M059J (cell line): ENCODE data around the gene RGS10. TPM values are rescaled to one million over a fixed set of nuclear protein-coding genes. Genes with fewer than 3 reads are reported as not detected.

ENCODE experiments used
- DNase-seq: peaks from one replicate; pipeline ENCODE4 v3.0.0-alpha.2; 2012; ENCODE audit warnings: low read depth
- total RNA-seq: library from RNA; depleted of rRNA; stranded (reverse); fragments of >200 nt; shearing (Covaris generic); gene quantifications from 2 replicates; pipeline ENCODE4 v1.2.3, GENCODE V29; 2014

The RGS10 gene
- total RNA-seq, 1 experiment from 2014 or later = 18.6 TPM

- peak; percentile 88 for DNase-seq
These were observed 46.2 kb downstream of the RGS10 start for GRCh38 chr10:119496273-119496672.

- DNase-seq = no peak
These were observed 47.0 kb downstream of the RGS10 start for GRCh38 chr10:119495545-119495944.

- DNase-seq = peak; percentile 17
These were observed 47.5 kb downstream of the RGS10 start for GRCh38 chr10:119495021-119495505.

GRCh38 chr10:119494236-119495020 lies 48.1 kb downstream of the RGS10 start:
- DNase-seq = peak; percentile 43

- no peak for DNase-seq
These were observed 49.4 kb downstream of the RGS10 start for GRCh38 chr10:119493155-119493554.

GRCh38 chr10:119491966-119492757 lies 50.4 kb downstream of the RGS10 start:
- DNase-seq = no peak

- no peak for DNase-seq
These were observed 52.6 kb downstream of the RGS10 start for GRCh38 chr10:119489991-119490326.

GRCh38 chr10:119488675-119489074 lies 53.8 kb downstream of the RGS10 start:
- DNase-seq = no peak

GRCh38 chr10:119483839-119484238 lies 58.7 kb downstream of the RGS10 start:
- DNase-seq = no peak

GRCh38 chr10:119483001-119483400 lies 59.5 kb downstream of the RGS10 start:
- DNase-seq = no peak

GRCh38 chr10:119481781-119482426 lies 60.6 kb downstream of the RGS10 start:
- DNase-seq = no peak

- DNase-seq = no peak
These were observed 61.9 kb downstream of the RGS10 start for GRCh38 chr10:119480667-119481066.

- no peak for DNase-seq
These were observed 63.0 kb downstream of the RGS10 start for GRCh38 chr10:119479532-119479931.

- peak; percentile 17 for DNase-seq
These were observed 63.6 kb downstream of the RGS10 start for GRCh38 chr10:119478811-119479341.

- DNase-seq = no peak
These were observed 64.3 kb downstream of the RGS10 start for GRCh38 chr10:119478111-119478802.

- no peak for DNase-seq
These were observed 65.1 kb downstream of the RGS10 start for GRCh38 chr10:119477444-119477843.

- DNase-seq = no peak
These were observed 67.9 kb downstream of the RGS10 start for GRCh38 chr10:119474606-119475005.

- DNase-seq = no peak
These were observed 68.7 kb downstream of the RGS10 start for GRCh38 chr10:119473771-119474170.

- no peak for DNase-seq
These were observed 71.4 kb downstream of the RGS10 start for GRCh38 chr10:119470920-119471702.

- DNase-seq = no peak
These were observed 72.7 kb downstream of the RGS10 start for GRCh38 chr10:119469846-119470245.

GRCh38 chr10:119469325-119469707 lies 73.2 kb downstream of the RGS10 start:
- DNase-seq = no peak
